HCT116 (cell line): ENCODE measurements around the gene BECN2. TPM values are rescaled to one million over a fixed set of nuclear protein-coding genes. Genes with fewer than 3 reads are reported as not detected.

Experiments
- ATAC-seq: fragments of 200-7000 bp; cut with Tn5 transposase; 2 replicates; pipeline ENCODE4 v1.9.1; 2020; ENCODE audit warnings: mild to moderate bottlenecking, moderate library complexity
- BruUV-seq: library from RNA; stranded (reverse); fragments of 400-500 nt; replicated peaks from 2 replicates; lab custom pipeline; 2021; lab: Mats Ljungman, UMichigan
- CTCF ChIA-PET: fragments of 300-600 bp; sonication (Branson Sonifier 250); formaldehyde crosslinking; loops from one replicate; lab custom pipeline; 2021; ENCODE audit warnings: antibody characterized with exemption; lab: Charles Lee
- POLR2A ChIA-PET: fragments of 300-600, 350-600 bp; sonication (Branson Sonifier 250); formaldehyde crosslinking; loops from one replicate; lab custom pipeline; 2021; ENCODE audit warnings: antibody characterized with exemption; lab: Charles Lee
- RAD21 ChIA-PET, 2 experiments: fragments of 300-600 bp; sonication (Branson Sonifier 250); formaldehyde crosslinking; loops; one replicate each; lab custom pipeline; 2023; ENCODE audit warnings: low total read pairs in 2 of 2; ENCODE audit not compliant: uncharacterized antibody in 2 of 2, unreplicated experiment in 2 of 2, low non-redundant PET in 1 of 2; lab: Charles Lee
- DNase-seq: peaks from one replicate; pipeline ENCODE4 v3.0.0-alpha.2; 2010; ENCODE audit warnings: low read depth, low spot score
- H2AFZ ChIP-seq: fragments of 200-600 bp; shearing (Covaris generic), sonication (generic); 2 replicates; pipeline ENCODE4 v1.6.1; 2017; ENCODE audit warnings: low read depth, mixed run types, mixed read lengths, antibody characterized with exemption, low read length; ENCODE audit not compliant: poor library complexity, severe bottlenecking
- H3K27ac ChIP-seq: 2 replicates; pipeline ENCODE4 v1.5.1; 2012; ENCODE audit warnings: low read depth, low read length
- H3K27me3 ChIP-seq: fragments of 200-600 bp; sonication (generic); 2 replicates; pipeline ENCODE4 v1.6.1; 2016; ENCODE audit warnings: mixed run types, low read length, mixed read lengths; ENCODE audit not compliant: insufficient read depth
- H3K36me3 ChIP-seq, 2 experiments: fragments of 200-500 bp in 1 of 2; fragments of 200-600 bp in 1 of 2; sonication (Bioruptor generic) in 1 of 2; sonication (generic) in 1 of 2; 2 replicates each; pipeline versions ENCODE4 v1.5.1 to v1.6.1; 2014 to 2016; ENCODE audit warnings: low read length in 2 of 2, inconsistent platforms in 1 of 2, mixed read lengths in 1 of 2, mixed run types in 1 of 2; ENCODE audit not compliant: insufficient read depth in 2 of 2, control insufficient read depth in 1 of 2
- H3K4me1 ChIP-seq, 2 experiments: fragments of 200-600 bp in 1 of 2; sonication (generic) in 1 of 2; 2 replicates each; pipeline versions ENCODE4 v1.5.1 to v1.6.1; 2012 to 2017; ENCODE audit warnings: low read length in 2 of 2, inconsistent platforms in 1 of 2, mild to moderate bottlenecking in 1 of 2, mixed read lengths in 1 of 2, mixed run types in 1 of 2, moderate library complexity in 1 of 2; ENCODE audit not compliant: insufficient read depth in 2 of 2, control insufficient read depth in 1 of 2
- H3K4me2 ChIP-seq: fragments of 200-600 bp; sonication (generic); 2 replicates; pipeline ENCODE4 v1.6.1; 2017; ENCODE audit warnings: mixed run types, low read length, mixed read lengths
- H3K4me3 ChIP-seq, 2 experiments: fragments of 200-600 bp in 1 of 2; sonication (generic) in 1 of 2; replicated peaks in 1 of 2; 2 replicates each; pipeline ENCODE4 v1.5.1; 2011 to 2016; ENCODE audit warnings: low read length in 2 of 2, control low read depth in 1 of 2, low read depth in 1 of 2, mild to moderate bottlenecking in 1 of 2, mixed read lengths in 1 of 2, mixed run types in 1 of 2
- H3K79me2 ChIP-seq: fragments of 200-600 bp; sonication (generic); 2 replicates; pipeline ENCODE4 v1.6.1; 2017; ENCODE audit warnings: mild to moderate bottlenecking, mixed run types, low read length, moderate library complexity, mixed read lengths; ENCODE audit not compliant: insufficient read depth
- H3K9ac ChIP-seq: fragments of 200-600 bp; sonication (generic); 2 replicates; pipeline ENCODE4 v1.6.1; 2016; ENCODE audit warnings: low read length, mixed read lengths
- H3K9me2 ChIP-seq: fragments of 200-600 bp; sonication (generic), shearing (Covaris generic); 2 replicates; pipeline ENCODE4 v1.6.1; 2017; ENCODE audit warnings: mixed run types, mild to moderate bottlenecking, moderate library complexity; ENCODE audit not compliant: insufficient read depth
- H3K9me3 ChIP-seq, 2 experiments: fragments of 200-500 bp in 1 of 2; fragments of 200-600 bp in 1 of 2; sonication (Bioruptor generic) in 1 of 2; sonication (generic) in 1 of 2; 2 replicates each; pipeline ENCODE4 v1.6.1; 2014 to 2017; ENCODE audit warnings: low read length in 2 of 2, mixed read lengths in 2 of 2, inconsistent platforms in 1 of 2, low read depth in 1 of 2, mild to moderate bottlenecking in 1 of 2, mixed run types in 1 of 2, moderate library complexity in 1 of 2; ENCODE audit not compliant: control insufficient read depth in 1 of 2, insufficient read depth in 1 of 2
- H4K20me1 ChIP-seq: fragments of 200-600 bp; sonication (generic), shearing (Covaris generic); 2 replicates; pipeline ENCODE4 v1.6.1; 2017; ENCODE audit warnings: mixed run types, mild to moderate bottlenecking, moderate library complexity; ENCODE audit not compliant: insufficient read depth
- EGR1 ChIP-seq: IDR thresholded peaks from 2 replicates; pipeline ENCODE4 v1.6.1; 2012; ENCODE audit warnings: low read depth
- FOSL1 ChIP-seq: IDR thresholded peaks from 2 replicates; pipeline ENCODE4 v1.6.1; 2012; ENCODE audit warnings: low read depth
- POLR2A ChIP-seq: IDR thresholded peaks from 2 replicates; pipeline ENCODE4 v1.7.0; 2011; ENCODE audit warnings: borderline replicate concordance; ENCODE audit not compliant: insufficient read depth, insufficient read length; ENCODE audit errors: extremely low read depth
- RAD21 ChIP-seq: IDR thresholded peaks from 2 replicates; pipeline ENCODE4 v1.6.1; 2012; ENCODE audit warnings: low read depth, mild to moderate bottlenecking
- SP1 ChIP-seq: IDR thresholded peaks from 2 replicates; pipeline ENCODE4 v1.6.1; 2012; ENCODE audit warnings: low read depth
- SRF ChIP-seq: IDR thresholded peaks from 2 replicates; pipeline ENCODE4 v1.6.1; 2012; ENCODE audit warnings: low read depth
- YY1 ChIP-seq: IDR thresholded peaks from 2 replicates; pipeline ENCODE4 v1.6.1; 2011; ENCODE audit warnings: low read length, low read depth, moderate library complexity, mild to moderate bottlenecking; ENCODE audit not compliant: insufficient replicate concordance; ENCODE audit errors: extremely low read depth
- ZFX ChIP-seq: fragments of 450-650 bp; IDR thresholded peaks from 2 replicates; pipeline ENCODE4 v1.6.1; 2017
- intact Hi-C: fragments of 100-400 bp; cut with micrococcal nuclease; formaldehyde crosslinking; loops from 2 replicates; pipeline ENCODE4 v1.10.0; 2022
- total RNA-seq: library from RNA; stranded (reverse); gene quantifications from one replicate; pipeline ENCODE4 v1.2.1, GENCODE V29; 2021; ENCODE audit not compliant: unreplicated experiment
- TF ChIP-seq, protein P1 (sequence below): IDR thresholded peaks from 2 replicates; pipeline ENCODE4 v1.6.1; 2012; ENCODE audit warnings: low read depth
- TF ChIP-seq, protein P2 (sequence below): IDR thresholded peaks from 2 replicates; pipeline ENCODE4 v1.6.1; 2011; ENCODE audit warnings: mild to moderate bottlenecking, low read length, moderate library complexity; ENCODE audit not compliant: insufficient replicate concordance; ENCODE audit errors: extremely low read depth

The BECN2 gene
- total RNA-seq, 1 experiment from 2014 or later: not detected

DNA sequence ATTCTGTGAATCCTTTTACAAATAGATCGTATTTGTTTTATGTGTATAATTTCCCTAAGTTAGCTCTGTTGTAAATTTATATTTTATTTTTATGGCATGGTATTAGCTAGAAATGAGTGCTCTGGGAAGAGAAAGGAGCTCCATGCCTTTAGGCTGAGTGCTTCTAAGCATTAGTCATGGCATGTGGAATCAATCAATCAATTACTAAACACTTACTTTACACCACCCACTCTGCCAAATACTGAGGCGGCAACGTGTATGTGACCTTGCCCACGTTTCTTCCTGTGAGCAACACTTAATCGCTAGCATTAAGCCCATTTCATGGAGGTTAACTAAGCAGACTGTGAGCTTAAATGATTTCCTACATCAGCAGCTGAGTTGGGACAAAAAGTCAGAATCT, 7.2 kb upstream of the BECN2 start:
- peaks cover 0 to 3% of the 10 kb centered on the region in 2 experiments; a peak in 1 of 4 replicates for H3K4me1 ChIP-seq
- no peaks in the 10 kb centered on the region for H3K9me3 ChIP-seq
- H3K9ac ChIP-seq: no peak overlapping the region
- TF ChIP-seq YY1: no peak
- TF ChIP-seq EGR1: no peak
- no peak for TF ChIP-seq POLR2A
- no peak for TF ChIP-seq SP1
- no peak for TF ChIP-seq RAD21
- TF ChIP-seq ZFX: no peak
- TF ChIP-seq, protein P1, sequence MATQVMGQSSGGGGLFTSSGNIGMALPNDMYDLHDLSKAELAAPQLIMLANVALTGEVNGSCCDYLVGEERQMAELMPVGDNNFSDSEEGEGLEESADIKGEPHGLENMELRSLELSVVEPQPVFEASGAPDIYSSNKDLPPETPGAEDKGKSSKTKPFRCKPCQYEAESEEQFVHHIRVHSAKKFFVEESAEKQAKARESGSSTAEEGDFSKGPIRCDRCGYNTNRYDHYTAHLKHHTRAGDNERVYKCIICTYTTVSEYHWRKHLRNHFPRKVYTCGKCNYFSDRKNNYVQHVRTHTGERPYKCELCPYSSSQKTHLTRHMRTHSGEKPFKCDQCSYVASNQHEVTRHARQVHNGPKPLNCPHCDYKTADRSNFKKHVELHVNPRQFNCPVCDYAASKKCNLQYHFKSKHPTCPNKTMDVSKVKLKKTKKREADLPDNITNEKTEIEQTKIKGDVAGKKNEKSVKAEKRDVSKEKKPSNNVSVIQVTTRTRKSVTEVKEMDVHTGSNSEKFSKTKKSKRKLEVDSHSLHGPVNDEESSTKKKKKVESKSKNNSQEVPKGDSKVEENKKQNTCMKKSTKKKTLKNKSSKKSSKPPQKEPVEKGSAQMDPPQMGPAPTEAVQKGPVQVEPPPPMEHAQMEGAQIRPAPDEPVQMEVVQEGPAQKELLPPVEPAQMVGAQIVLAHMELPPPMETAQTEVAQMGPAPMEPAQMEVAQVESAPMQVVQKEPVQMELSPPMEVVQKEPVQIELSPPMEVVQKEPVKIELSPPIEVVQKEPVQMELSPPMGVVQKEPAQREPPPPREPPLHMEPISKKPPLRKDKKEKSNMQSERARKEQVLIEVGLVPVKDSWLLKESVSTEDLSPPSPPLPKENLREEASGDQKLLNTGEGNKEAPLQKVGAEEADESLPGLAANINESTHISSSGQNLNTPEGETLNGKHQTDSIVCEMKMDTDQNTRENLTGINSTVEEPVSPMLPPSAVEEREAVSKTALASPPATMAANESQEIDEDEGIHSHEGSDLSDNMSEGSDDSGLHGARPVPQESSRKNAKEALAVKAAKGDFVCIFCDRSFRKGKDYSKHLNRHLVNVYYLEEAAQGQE: no peak
- no peak for TF ChIP-seq FOSL1
- TF ChIP-seq, protein P2, sequence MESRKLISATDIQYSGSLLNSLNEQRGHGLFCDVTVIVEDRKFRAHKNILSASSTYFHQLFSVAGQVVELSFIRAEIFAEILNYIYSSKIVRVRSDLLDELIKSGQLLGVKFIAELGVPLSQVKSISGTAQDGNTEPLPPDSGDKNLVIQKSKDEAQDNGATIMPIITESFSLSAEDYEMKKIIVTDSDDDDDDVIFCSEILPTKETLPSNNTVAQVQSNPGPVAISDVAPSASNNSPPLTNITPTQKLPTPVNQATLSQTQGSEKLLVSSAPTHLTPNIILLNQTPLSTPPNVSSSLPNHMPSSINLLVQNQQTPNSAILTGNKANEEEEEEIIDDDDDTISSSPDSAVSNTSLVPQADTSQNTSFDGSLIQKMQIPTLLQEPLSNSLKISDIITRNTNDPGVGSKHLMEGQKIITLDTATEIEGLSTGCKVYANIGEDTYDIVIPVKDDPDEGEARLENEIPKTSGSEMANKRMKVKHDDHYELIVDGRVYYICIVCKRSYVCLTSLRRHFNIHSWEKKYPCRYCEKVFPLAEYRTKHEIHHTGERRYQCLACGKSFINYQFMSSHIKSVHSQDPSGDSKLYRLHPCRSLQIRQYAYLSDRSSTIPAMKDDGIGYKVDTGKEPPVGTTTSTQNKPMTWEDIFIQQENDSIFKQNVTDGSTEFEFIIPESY: no peak
- TF ChIP-seq SRF: no peak
- intact Hi-C loops: no loop called here
- H3K79me2 ChIP-seq: no peaks in the 10 kb centered on the region
- no peaks in the 10 kb centered on the region for H3K27me3 ChIP-seq
- H3K4me2 ChIP-seq: no peak overlapping the region
- ATAC-seq: no peak
- H3K9me2 ChIP-seq: no peaks in the 10 kb centered on the region
- H3K36me3 ChIP-seq: no peaks in the 10 kb centered on the region
- BruUV-seq: no TSS peak
- no peak overlapping the region for H2AFZ ChIP-seq
- no peak overlapping the region for H3K27ac ChIP-seq
- POLR2A ChIA-PET: interaction anchor here (0.7 kb wide), 1 partner anchor 1921 kb away, joined by 4 read pairs; no protein-coding TSS in a partner anchor
- H4K20me1 ChIP-seq: no peaks in the 10 kb centered on the region
- CTCF ChIA-PET: no interaction called here
- RAD21 ChIA-PET: no interaction called here
- no peak for DNase-seq
- no peak overlapping the region for H3K4me3 ChIP-seq
